Panc1 (cell line): ENCODE measurements around the gene PLEKHA1. TPM values are rescaled to one million over a fixed set of nuclear protein-coding genes. Genes with fewer than 3 reads are reported as not detected.

Experiments used
- ATAC-seq: fragments of 200-7000 bp; cut with Tn5 transposase; 2 replicates; pipeline ENCODE4 v1.9.1; 2020; ENCODE audit warnings: mild to moderate bottlenecking, moderate library complexity
- BruUV-seq: library from RNA; stranded (reverse); fragments of 400-500 nt; replicated peaks from 2 replicates; lab custom pipeline; 2021; lab: Mats Ljungman, UMichigan
- CTCF ChIA-PET: fragments of 300-600 bp; sonication (Branson Sonifier 250); formaldehyde crosslinking; loops from one replicate; lab custom pipeline; 2022; ENCODE audit warnings: antibody characterized with exemption; lab: Charles Lee
- POLR2A ChIA-PET: fragments of 300-600 bp; sonication (Branson Sonifier 250); formaldehyde crosslinking; loops from one replicate; lab custom pipeline; 2022; ENCODE audit warnings: antibody characterized with exemption; lab: Charles Lee
- DNase-seq: peaks from one replicate; pipeline ENCODE4 v3.0.0-alpha.2; 2010; ENCODE audit warnings: low read depth, low spot score
- H3K27ac ChIP-seq: 2 replicates; pipeline ENCODE4 v1.5.1; 2011; ENCODE audit warnings: mild to moderate bottlenecking, low read length, inconsistent platforms
- H3K27me3 ChIP-seq: fragments of 200-500 bp; sonication (Bioruptor generic); 2 replicates; pipeline ENCODE4 v1.6.0; 2014; ENCODE audit warnings: low read length, inconsistent platforms; ENCODE audit not compliant: control insufficient read depth, insufficient read depth
- H3K36me3 ChIP-seq: fragments of 200-500 bp; sonication (Bioruptor generic); 2 replicates; pipeline ENCODE4 v1.5.1; 2014; ENCODE audit warnings: inconsistent platforms, mild to moderate bottlenecking, low read length, moderate library complexity; ENCODE audit not compliant: control insufficient read depth, insufficient read depth
- H3K4me1 ChIP-seq: 2 replicates; pipeline ENCODE4 v1.5.1; 2011; ENCODE audit warnings: inconsistent platforms, mild to moderate bottlenecking, low read length, moderate library complexity; ENCODE audit not compliant: control insufficient read depth, insufficient read depth
- H3K4me3 ChIP-seq, 2 experiments: 2 replicates each; pipeline ENCODE4 v1.5.1; 2011 to 2012; ENCODE audit warnings: low read depth in 2 of 2, low read length in 2 of 2, mild to moderate bottlenecking in 2 of 2, inconsistent platforms in 1 of 2, moderate library complexity in 1 of 2
- H3K9me3 ChIP-seq: fragments of 200-500 bp; sonication (Bioruptor generic); 2 replicates; pipeline ENCODE4 v1.5.1; 2014; ENCODE audit warnings: low read depth, mild to moderate bottlenecking, inconsistent platforms, low read length, moderate library complexity; ENCODE audit not compliant: control insufficient read depth, insufficient read depth
- CTCF ChIP-seq: fragments of 450-650 bp; IDR thresholded peaks from 2 replicates; pipeline ENCODE4 v1.5.1; 2017; ENCODE audit warnings: mild to moderate bottlenecking
- POLR2AphosphoS5 ChIP-seq: IDR thresholded peaks from 2 replicates; pipeline ENCODE4 v1.6.1; 2012; ENCODE audit warnings: mild to moderate bottlenecking, low read depth, low read length, moderate library complexity
- REST ChIP-seq, 2 experiments: IDR thresholded peaks; 2 replicates each; pipeline ENCODE4 v1.6.1; 2011 to 2012; ENCODE audit warnings: low read depth in 2 of 2, control low read depth in 1 of 2, low read length in 1 of 2, mild to moderate bottlenecking in 1 of 2, moderate library complexity in 1 of 2; ENCODE audit not compliant: insufficient read depth in 1 of 2
- SIN3A ChIP-seq: IDR thresholded peaks from 2 replicates; pipeline ENCODE4 v1.6.1; 2012; ENCODE audit warnings: low read depth, mild to moderate bottlenecking, low read length, moderate library complexity, borderline replicate concordance; ENCODE audit not compliant: insufficient read depth
- TCF7L2 ChIP-seq: IDR thresholded peaks from 2 replicates; pipeline ENCODE4 v1.6.1; 2011; ENCODE audit warnings: mild to moderate bottlenecking, low read depth, low read length, inconsistent platforms
- in situ Hi-C: cut with HindIII; loops from 2 replicates; pipeline ENCODE4 v1.10.0; 2016; ENCODE audit warnings: low sequenced_read_pairs, low pct_unique_long_range_greater_than_20kb
- intact Hi-C: fragments of 100-400 bp; cut with micrococcal nuclease; formaldehyde crosslinking; loops from one replicate; pipeline ENCODE4 v1.10.0; 2022; ENCODE audit not compliant: unreplicated experiment
- total RNA-seq: library from RNA; stranded (reverse); gene quantifications from one replicate; pipeline ENCODE4 v1.2.1, GENCODE V29; 2021; ENCODE audit not compliant: unreplicated experiment

The PLEKHA1 gene
- total RNA-seq, 1 experiment from 2014 or later = 95.5 TPM

GRCh38 chr10:122417667-122418066 lies 43.2 kb downstream of the PLEKHA1 start:
- H3K4me3 ChIP-seq = no peak overlapping the region
- ATAC-seq = no peak
- POLR2A ChIA-PET = no interaction called here
- no peaks in the 10 kb centered on the region for H3K27me3 ChIP-seq
- BruUV-seq = no TSS peak
- H3K9me3 ChIP-seq = no peaks in the 10 kb centered on the region
- DNase-seq = no peak
- H3K27ac ChIP-seq = no peak overlapping the region
- peaks cover 69% of the 10 kb centered on the region for H3K36me3 ChIP-seq
- no peaks in the 10 kb centered on the region for H3K4me1 ChIP-seq
- CTCF ChIA-PET = no interaction called here
- TF ChIP-seq CTCF (no peak), POLR2AphosphoS5 (no peak), REST (IDR thresholded peaks at IDR 0.05; ENCODE audit: insufficient read depth in 1 of 2, low read depth in 2 of 2, low read length in 1 of 2) (no peak)
- in situ Hi-C loops = no loop called here
- intact Hi-C loops = no loop called here

GRCh38 chr10:122419016-122419415 lies 44.5 kb downstream of the PLEKHA1 start:
- intact Hi-C loops = no loop called here
- Histone ChIP-seq H3K27ac (no peak overlapping the region), H3K27me3 (no peaks in the 10 kb centered on the region), H3K4me1 (no peaks in the 10 kb centered on the region), H3K4me3 (no peak overlapping the region), H3K9me3 (no peaks in the 10 kb centered on the region), H3K36me3 (peaks cover 57% of the 10 kb centered on the region)
- in situ Hi-C loops = no loop called here
- CTCF ChIA-PET = no interaction called here
- TF ChIP-seq POLR2AphosphoS5 (no peak), REST (IDR thresholded peaks at IDR 0.05; ENCODE audit: insufficient read depth in 1 of 2, low read depth in 2 of 2, low read length in 1 of 2) (no peak), SIN3A (no peak), CTCF (no peak), TCF7L2 (no peak)
- ATAC-seq (no peak), DNase-seq (no peak)
- BruUV-seq = no TSS peak
- POLR2A ChIA-PET = no interaction called here
